ENCODE data around the gene GET3.
A peak's percentile ranks its signal among the peaks of the same experiment; 100 is the strongest.
"Not testable (repeated sequence)": the region's sequence is repeated elsewhere in the genome, so short reads cannot be mapped to it uniquely, and the experiment has no call there.

GET3 gene

GRCh38 chr19:12736995-12737834, at the start of gene GET3:
Gene GET3, plus strand, starts transcription at chr19:12737497. Its CDS starts 9 bp downstream, at chr19:12737506.
- DNase-seq = peak; percentile 92

GRCh38 chr19:12689012-12689411, 48.3 kb upstream of the GET3 start:
- no peak for DNase-seq

GRCh38 chr19:12689581-12690216, 47.6 kb upstream of the GET3 start:
- no peak for DNase-seq

GRCh38 chr19:12692960-12693359, 44.3 kb upstream of the GET3 start:
- no peak for DNase-seq

DNA sequence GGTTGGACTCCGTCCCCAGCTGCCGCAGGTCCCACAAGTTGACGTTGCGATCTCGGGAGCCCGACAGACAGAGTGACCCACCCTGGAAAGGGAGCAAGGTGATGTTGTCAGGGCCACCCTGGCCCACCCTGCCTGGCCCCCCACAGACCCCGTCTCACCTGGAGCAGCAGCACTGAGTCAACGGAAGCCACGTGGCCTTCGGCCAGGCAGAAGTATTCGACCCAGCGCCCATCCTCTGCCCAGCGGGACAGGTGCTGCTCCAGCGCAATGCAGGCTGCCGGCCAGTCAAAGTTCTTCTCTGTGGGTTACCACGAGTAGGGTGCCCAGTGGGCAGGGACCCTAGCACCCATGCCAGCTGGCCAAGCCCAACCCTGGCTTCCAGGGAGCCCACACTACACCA, 42.7 kb upstream of the GET3 start:
- no peak for DNase-seq

GRCh38 chr19:12695096-12695495, 42.2 kb upstream of the GET3 start:
- no peak for DNase-seq

GRCh38 chr19:12695514-12695913, 41.8 kb upstream of the GET3 start:
- DNase-seq = no peak

DNA sequence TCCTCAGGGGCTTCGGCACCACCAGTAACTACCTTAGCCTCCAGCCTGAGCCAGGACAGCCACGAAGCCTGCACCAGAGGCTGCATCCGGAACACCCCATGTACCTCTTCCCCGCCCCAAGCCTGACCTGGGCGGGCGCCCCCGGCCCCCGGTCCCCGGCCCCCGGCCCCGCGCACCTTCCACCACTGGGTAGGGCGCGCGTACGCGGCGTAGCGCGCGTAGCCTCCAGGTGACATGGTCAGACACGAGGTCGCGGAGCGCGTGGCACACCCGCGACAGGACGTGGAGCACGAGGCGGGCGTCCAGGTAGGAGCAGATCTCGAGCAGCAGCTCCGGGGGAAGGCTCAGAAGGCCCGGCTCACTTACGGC, 41.3 kb upstream of the GET3 start:
- no peak for DNase-seq

DNA sequence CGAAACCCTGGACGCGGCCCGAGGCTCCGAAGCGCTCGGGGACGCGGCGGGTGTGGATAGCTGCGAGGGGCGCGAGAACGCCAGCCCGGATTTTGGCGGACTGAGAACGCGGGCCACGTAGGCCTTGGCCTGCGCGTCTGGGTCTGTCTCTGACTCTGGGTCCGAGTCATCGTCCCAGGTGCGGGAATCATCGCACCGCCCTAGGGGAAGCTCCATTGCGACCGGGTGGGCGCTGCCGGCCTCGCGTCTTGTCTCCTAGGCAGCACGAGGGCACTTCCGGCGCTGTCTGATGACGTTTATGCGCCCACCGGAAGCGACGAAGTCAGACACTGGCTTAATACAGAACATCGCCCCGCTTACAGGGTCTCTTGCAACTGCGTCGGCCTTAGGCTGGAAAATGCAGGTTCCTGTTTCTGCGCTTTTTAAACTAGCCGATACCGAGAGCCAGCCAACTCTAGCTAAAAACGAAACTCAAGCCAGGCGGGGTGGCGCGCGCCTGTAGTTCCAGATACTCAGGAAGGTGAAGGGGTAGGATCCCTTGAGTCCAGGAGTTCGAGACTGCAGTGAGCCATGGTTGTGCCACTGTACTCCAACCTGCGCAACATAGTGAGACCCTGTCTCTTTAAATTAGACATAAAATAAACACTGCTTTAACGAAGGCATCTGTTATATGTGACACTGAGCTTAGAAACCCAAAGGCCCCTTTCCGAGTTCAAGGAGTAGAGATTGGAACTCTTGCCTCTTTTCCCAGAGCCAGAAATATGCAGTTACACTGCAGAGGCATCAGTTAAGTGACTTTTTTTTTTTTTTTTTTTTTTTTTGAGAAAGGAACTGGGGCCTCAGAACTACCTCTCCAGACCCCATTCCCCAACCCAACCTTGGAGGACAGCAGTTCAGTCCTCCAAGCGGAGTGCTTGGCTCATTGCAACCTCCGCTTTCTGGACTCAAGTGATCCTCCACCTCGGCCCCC, 40.6 kb upstream of the GET3 start, which contains the start of gene FBXW9:
FBXW9 (minus strand) TSS at position 266 of the 970 bp plus-strand sequence; CDS start at position 216, 50 bp downstream.
- DNase-seq = peak; percentile 75

DNA sequence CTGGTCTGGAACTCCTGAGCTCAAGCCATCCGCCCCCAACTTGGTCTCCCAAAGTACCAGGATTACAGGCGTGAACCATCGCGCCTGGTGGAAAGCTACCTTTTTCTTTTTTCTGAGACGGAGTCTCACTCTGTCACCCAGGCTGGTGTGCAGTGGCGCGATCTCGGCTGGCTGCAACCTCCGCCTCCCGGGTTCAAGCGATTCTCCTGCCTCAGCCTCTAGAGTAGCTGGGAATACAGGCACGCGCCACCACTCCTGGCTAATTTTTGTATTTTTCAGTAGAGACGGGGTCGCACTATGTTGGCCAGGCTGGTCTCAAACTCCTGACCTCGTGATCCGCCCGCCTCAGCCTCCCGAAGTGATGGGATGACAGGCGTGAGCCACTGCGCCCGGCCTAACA, 39.9 kb upstream of the GET3 start:
- not testable (repeated sequence) for DNase-seq

- no peak for DNase-seq
Observed at GRCh38 chr19:12698138-12698537, 39.2 kb upstream of the GET3 start.

DNA sequence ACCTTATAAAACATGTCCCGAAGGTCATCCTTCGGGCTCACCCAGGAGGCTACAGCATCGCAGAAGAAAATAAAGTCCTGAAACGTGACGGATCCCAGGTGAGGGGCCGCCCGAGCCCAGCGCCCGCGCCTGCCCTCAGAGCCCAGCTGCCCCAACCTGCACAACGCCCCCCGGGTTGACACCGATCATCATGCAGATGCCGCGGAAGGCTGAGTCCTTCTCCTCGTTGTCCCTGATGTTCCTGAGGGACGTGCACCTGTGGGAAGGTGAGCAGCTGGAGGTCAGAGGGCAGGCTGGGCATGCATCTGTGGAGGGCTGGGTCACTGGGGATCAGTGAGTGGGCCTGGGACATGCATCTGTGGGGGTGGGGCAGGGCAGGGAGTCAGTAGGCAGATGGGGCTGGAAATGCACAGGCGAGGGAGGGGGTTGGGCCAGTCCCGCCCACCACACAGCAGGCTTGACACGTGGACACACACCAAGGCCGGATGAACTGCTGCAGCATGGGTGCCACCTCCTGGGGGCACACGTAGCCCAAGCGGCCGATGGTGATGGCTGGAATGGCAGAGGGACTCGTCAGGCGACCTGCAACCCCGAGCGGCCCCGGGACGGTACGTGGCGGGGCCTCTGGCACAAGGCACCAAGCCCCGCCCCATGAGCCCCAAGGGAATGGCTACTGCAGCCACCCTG, 35.6 kb upstream of the GET3 start:
- DNase-seq = no peak

- DNase-seq = no peak
Observed at GRCh38 chr19:12703046-12703445, 34.3 kb upstream of the GET3 start.

GRCh38 chr19:12705169-12705568, 32.1 kb upstream of the GET3 start:
- no peak for DNase-seq

- DNase-seq = no peak
Observed at GRCh38 chr19:12705654-12706331, 31.5 kb upstream of the GET3 start.

GRCh38 chr19:12706332-12706718, 31.0 kb upstream of the GET3 start:
- no peak for DNase-seq

- no peak for DNase-seq
Observed at GRCh38 chr19:12708641-12709040, 28.7 kb upstream of the GET3 start.

GRCh38 chr19:12711187-12711586, 26.1 kb upstream of the GET3 start:
- no peak for DNase-seq

DNA sequence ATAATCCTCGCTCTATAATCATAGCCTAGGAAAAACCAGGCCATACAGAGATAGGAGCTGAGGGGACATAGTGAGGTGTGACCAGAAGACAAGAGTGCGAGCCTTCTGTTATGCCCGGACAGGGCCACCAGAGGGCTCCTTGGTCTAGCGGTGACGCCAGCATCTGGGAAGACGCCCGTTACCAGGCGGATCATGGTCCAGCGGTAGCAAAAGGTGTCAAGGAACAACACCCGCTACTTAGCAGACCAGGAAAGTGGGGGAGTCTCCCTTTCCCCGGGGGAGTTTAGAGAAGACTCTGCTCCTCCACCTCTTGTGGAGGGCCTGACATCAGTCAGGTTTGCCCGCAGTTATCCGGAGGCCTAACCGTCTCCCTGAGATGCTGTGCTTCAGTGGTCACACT, 25.2 kb upstream of the GET3 start:
- DNase-seq = not testable (repeated sequence)

- not testable (repeated sequence) for DNase-seq
Observed at GRCh38 chr19:12713304-12713703, 24.0 kb upstream of the GET3 start.

DNA sequence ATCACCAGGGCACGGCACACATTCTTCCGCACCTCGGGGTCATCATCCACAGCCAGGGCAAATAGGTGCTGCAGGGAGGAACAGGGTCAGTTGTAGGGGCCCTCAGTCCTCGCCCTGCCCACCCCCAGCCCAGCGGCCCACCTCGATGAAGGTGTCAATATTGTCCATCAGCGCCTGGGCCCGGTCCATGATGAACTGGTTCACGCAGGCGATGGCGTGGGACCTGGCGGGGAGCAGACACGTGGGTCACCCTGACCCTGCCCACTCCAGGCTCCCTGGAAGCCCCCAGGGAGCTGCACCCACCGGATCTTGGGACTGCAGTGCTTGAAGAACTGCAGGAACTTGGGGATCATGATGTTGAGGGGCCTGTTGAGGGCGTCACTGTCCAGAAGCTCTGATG, 22.2 kb upstream of the GET3 start:
- DNase-seq = no peak

DNA sequence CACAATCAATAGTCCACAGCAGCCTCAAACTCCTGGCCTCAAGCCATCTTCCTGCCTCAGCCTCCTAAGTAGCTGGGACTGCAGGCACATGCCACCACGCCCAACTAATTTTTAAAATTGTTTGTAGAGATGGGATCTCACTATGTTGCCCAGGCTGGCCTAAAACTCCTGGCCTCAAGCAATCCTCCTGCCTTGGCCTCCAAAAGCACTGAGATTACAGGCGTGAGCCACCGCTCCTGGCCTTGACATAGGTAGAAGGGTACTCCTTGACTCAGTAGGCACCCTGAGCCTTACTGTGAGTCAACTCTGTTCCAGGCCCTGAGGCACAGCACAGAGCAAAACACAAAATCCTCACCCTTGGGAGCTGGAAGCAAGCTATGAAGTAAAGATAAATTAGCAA, 21.4 kb upstream of the GET3 start:
- DNase-seq = no peak
